HG02943 (cell line): Measurements from ENCODE around the gene ZNHIT3.
"Not testable (repeated sequence)": the region's sequence is repeated elsewhere in the genome, so short reads cannot be mapped to it uniquely, and the experiment has no call there.

Experiments used
- ATAC-seq: cut with Tn5 transposase; IDR thresholded peaks from one replicate; pipeline ENCODE4 v1.9.1; 2021; ENCODE audit warnings: mild to moderate bottlenecking, low read depth, moderate library complexity; ENCODE audit not compliant: unreplicated experiment

The ZNHIT3 gene

DNA sequence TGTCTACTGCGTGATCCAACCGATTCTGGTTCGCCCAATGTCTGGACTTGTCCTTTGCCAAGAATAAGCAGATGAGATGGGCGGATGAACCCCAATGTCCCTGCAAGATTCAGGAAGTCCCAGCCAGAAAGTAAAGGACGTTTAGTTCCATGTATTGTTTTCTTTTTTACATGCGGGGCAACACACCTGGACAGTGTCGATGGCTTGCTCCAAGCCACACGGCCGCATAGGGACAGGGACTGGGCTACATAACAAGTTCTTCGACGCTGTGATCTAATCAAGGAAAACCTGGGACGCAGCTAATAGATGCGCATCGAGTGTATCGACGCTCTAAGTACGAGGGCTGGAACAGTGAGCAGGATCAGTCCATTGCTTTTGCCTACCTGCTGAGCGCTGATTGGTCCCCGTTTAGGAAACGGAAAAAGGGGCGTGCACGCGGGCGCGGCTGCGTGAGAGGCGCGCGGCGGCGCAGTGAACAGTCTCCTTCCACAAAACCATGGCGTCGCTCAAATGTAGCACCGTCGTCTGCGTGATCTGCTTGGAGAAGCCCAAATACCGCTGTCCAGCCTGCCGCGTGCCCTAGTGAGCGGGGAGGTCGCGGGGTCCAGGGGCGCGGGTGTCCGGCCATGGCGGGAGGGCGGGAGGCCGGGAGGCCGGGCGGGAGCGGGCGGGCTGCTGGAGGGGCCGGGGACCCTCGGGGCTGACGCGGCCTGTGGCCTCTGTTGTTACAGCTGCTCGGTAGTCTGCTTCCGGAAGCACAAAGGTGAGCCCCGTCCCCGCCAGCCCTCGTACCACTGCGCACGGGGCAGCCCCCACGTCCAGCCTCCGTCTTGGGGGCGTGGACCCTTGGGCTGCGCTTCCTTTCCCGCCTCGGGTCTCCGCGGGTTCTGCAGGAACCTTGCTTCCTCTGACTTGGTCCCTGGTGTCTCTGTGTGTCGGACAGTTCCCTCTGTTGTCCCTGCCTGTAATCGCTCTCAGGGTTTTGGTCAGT, at the start of gene ZNHIT3:
Gene ZNHIT3, plus strand, starts transcription at position 478 of the 991 bp plus-strand sequence. Its CDS starts 19 bp downstream, at position 497.
- peak; percentile 91 for ATAC-seq

DNA sequence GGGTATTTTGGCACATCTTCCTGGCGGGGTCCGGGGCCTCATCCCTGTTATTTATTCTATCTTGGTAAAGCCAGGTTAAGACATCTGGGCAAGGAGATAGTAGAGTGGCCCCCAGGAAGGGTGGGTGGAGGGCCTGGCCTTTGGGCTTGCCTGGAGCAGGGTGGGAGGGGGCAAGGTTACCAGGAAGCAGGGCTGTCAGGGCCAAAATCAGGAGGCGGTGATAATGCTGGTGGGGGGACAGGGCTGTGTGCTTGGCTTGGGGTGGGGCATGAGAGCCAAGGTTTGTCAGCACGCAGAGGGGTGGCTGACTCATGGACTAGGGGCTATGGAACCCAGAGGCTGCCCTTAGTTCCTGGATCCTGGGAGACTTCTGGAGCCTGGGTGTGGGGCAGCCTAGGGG, 44.7 kb upstream of the ZNHIT3 start:
- not testable (repeated sequence) for ATAC-seq

DNA sequence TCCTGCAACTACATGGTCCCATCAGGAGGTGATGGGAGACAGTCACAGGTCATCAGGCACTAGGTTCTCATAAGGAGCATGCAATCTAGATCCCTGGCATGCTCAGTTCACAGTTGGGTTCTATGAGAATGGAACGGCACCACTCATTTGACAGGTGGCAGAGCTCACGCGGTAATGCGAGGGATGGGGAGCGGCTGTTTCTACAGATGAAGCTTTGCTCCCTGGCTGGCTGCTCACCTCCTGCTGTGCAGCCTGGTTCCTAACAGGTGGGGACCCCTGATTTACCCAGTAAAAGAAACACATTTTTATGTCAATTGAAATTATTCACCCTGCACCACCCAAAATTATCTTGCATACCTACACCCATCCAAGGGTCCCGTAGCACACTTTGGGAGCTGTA, 42.7 kb upstream of the ZNHIT3 start:
- ATAC-seq: no peak

DNA sequence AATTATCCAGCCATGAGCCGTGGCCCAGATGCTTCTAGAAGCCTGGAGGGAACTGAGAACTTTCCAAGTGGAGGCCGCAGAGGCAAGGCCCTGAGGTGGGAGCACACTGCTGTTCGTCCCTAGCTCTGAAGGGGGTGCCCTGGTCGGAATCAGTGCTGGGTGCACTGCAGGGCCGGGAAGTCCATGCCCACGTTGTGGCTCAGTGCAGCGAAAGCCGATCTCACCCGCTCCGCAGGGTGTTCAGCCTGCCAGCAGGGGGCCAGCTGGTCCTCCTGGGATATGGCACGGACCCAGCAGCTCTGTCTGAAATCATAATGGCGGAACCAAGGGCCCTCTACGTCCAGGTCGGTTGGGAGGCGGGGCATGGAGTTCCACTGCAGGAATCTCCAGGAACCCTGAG, 36.5 kb upstream of the ZNHIT3 start:
- not testable (repeated sequence) for ATAC-seq

DNA sequence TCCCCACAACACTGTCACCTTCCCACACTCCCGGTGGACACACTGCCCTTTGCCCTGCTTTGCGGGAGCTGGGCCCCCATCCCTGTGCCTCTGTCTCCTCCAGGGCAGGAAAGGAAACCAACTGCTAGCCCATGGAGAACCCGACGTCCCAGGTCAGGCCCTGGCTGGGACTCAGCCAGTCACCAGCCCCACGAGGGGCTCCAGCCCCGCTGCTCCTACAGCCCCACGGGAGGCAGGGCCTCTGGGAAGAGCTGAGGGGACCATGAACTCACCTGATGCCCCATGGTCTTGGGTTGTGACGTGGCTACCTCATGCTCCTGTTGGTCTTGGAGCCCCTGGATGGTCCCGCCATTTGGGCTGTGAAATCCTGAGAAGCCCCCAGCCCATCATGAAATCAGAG, 33.6 kb upstream of the ZNHIT3 start:
- ATAC-seq: not testable (repeated sequence)

DNA sequence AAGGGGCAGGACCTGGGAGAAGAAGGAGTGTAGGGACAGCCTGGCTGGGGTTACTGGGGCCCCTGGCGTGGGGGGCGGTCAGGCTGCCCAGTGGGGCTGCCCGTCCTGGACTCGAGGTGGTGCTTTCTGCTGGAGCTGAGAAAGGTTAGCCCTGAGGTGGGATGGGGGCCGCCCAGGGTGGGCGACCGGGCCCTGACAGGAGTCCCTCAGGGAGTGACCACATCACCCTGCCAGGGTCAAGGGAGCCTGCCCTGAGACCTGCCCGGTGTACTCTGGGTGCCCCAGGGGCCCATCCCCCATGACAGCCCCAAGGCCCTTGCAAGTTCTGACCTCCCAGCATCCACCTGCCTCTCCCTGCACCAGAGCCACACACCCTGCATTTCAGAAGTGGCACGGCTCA, 28.8 kb upstream of the ZNHIT3 start:
- not testable (repeated sequence) for ATAC-seq

DNA sequence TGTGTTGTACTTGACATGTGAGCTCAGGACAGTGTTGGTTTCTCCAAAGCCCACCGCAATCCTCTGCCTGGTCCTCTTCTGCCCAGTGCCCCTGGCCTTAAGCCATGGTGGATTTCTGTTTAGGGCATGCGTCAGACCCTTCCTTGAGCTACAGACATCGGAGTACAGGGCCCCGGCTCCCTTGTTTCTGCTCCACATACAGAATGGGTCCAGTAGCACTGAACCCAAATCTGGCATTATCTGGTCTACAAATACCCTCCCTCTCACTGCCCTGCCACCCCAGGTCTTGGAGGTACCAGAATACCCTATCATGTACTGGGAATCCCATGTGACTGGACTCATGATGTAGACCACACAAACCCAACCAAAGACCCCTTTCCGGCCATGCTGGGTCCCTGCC, 27.4 kb upstream of the ZNHIT3 start:
- ATAC-seq: no peak

DNA sequence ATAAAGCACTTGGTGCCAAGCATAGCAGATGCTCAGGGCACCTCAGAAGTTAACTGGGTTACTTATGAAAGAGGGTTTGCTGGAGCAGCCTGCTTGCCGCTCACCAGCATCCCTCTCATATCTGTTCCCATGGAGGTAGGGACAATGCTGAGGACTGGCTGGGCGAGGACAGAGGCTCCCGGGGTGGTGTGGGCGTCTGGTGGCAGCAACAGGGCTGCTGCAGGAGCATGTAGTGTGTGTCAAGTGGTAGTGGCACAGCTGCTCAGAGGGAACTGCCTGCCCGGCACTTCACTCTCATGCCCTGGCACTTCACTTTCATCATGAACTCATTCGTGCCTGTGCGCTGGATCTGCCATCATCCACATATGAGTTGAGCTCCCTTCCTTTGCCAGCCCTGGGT, 26.9 kb upstream of the ZNHIT3 start:
- ATAC-seq: no peak

DNA sequence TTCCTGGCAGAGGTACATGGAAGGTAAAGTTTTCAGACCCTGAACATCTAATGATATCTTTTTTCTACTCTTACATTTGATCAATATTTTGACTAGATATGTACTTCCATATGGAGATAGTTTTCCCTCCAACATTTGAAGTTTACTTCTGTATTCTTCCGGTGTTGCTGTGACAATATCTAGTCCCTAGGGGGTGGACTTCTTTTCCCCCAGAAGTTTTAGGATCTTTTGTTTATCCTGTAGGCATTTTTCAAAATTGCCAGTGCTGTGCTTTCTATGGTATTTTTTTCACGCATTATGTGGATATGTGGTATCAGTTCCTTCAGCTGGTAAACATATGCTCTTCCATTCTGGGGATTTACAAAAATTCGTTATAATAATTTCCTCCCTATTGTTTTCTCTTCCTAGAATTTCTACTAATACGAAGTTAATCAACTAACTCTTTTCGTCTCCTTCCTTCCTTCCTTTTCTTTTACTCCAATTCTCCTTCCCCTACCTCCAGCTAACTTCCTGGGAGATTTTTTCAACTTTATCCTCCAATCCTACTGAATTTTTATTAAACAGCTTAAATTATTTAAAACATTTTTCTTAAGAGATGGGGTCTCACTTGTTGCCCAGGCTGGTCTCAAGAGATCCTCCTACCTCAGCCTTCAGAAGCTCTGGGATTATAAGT, 26.1 kb upstream of the ZNHIT3 start:
- ATAC-seq: no peak

DNA sequence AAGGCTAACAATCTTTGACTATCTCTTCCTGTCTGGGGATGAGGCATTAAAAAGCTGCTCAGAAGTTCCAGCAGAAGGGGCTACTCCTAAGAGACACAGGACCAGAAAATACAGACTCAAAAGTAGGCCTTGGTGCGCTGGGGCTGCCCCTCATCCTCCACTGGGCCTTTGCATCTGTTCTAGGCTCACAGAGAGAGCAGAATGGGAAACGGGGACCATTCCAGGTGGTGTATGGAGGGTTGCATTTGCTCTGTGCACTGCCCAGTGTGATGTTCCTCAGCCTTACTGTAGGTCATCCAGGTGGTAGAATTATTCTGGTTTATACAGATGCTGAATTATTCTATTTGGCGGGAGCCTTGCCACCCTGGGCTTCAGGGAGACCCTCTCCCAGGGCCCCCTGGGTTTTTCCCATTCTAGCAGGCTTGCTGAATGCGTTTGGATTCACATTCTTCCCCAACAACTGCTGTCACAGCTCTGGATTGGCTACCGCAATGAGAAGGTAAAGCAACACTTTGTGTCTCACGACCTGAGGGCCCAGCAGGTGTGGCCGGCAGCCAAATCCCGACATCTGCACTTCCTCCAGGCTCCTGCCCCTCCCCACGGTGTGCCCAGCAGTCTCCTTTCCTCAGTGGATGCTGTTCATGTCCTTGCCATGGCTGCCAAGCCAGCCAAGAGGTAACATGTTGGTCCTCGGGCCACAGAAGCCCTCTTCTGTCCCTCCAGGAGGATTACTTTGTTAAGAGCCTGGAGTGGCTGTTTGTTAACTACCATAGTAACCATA, 25.0 kb upstream of the ZNHIT3 start:
- no peak for ATAC-seq

DNA sequence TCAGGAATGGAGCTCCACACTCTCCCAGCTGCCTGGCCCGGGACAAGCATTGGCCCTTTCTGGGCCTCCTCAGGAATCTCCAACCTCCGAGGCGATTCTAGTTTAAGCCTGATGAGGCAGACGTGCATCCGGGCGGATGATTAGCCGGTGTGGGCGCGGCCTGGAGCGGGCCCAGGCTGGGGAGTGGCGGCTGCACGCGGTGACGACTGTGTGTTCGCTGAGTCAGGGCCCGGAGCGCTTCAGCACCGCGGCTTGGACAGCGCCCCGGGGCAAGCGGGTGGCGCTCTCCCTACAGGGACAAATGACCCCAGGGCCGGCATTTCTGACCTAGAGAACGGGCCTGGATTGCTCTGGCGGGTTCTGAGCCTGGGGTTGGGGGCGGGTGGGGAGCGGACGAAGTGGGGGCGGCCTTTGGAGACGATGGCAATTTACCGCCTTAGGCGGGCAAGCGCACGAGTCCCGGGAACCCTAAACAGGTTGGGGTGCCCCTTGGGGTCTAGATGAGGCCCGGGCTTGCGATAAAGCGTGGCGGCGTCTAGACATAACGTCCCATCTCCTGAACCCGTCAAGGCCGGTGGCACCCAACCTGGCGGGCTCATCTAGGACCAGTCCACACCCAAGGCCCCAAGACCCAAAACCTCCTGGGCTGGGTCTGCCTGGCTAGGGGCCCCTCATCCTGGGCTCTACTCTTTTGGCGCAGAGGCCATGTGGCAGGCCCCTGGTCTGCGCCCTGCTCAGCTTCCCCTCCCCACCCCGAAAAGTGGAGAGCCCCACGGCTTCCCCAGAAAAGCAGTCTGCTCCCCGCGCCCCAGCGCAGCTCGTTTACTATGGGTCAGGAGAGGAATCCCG, 22.3 kb upstream of the ZNHIT3 start:
- no peak for ATAC-seq

DNA sequence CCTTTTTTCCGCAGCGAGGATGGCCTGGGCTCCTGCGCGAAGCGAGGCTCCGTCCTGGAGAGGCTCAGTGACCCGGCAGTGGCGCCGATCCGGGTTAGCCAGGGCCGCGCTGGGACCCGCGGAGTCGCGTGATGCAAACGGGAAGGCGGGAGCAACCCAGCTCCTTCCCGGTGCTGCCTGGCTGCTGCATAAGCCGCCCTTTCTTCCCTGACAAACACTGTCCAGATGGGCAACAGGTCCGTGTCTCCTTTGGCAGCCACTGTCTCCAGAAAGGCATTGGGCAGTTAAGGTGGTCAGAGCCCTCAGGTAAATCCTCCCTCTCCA, 21.8 kb upstream of the ZNHIT3 start:
- no peak for ATAC-seq

DNA sequence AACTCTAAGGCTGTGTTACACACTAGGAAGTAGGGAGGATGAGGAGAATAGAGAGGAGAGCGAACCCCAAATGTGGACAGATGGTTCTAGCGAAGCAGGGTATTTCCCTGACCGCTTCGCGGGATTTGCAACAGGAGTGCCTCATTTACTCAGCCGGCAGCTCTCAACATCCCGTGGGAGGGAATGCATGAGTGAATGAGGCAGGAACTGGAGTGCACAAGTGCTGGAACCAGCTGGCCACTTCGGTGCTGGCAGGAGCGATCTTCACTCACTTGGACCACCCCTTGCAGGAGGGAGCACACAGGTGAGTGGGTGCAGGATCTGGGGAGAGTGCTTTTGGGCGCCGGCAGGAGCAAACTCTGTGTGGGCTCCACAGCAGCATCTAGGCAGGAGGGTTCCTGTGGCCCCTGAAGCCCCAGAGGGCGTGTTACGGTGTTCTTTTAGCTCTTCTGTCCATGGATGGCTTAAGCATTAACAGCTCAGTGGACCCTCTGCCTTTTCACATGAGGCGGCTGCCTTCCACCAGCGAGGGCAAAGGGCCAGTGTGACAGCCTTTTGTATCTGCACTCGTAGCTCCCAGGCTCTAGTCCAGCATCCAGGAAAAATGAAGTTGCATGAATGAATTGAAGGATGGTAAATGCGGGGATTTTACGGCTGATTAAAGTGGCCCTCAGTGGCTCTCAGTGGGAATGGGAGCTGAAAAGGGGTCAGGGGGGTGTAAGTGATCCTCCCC, 17.4 kb upstream of the ZNHIT3 start:
- no peak for ATAC-seq

DNA sequence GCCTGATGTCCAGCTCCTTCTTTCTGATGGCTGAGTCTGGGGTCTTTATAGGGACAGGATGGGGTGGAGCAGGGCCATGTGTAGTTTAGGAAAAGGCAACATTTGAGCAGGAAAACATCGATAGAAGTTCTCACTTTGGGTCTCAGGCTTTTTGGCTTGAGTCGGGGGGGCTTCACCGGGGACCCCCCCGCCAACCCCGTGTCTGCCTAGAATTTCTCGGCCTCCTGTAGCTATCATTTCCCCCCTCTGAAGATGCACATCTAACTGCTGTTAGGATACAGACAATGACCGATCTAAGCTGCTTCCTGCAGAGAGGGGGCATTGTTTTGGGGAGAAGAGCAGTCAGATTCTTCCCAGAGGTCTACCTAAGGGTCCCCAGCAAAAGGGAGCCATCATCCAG, 16.7 kb upstream of the ZNHIT3 start:
- no peak for ATAC-seq

DNA sequence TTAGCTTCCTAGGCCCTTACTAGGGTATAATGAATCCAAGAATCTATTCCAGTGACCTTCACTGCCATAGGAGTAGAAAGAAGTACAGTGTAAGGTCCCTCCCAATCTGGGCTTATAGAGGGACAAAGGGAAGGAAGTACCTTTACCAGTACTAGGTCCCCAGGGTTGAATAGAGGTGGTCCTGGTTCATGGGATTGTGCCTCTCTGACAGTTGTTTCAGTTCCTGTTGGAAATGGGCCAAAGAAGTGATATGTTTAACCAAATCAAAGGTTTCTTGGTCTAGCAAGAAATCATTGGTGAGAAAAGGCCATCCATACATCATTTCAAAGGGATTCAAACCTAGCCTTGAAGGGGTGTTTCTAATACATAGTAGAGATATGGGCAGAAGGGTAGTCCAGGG, 16.0 kb upstream of the ZNHIT3 start:
- ATAC-seq: no peak

DNA sequence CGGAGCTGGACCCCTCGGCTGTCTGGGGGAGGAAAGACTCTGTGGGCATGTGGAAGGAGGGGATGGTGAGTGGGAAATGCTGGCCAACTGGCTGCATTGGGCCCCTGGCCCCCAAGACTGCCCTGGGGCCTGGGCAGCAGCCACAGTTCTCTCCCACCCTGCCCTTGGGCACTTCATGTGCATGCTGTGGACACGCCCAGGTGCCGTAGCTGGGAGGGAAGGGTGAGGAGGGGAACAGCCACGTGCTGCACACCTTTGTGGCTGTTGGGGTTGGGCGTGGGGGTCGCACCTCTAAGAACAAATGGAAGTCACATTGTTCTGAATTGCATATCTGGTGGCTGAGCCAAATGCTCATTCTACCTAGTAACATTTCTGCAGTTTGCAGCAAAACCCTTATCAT, 11.9 kb upstream of the ZNHIT3 start:
- ATAC-seq: no peak

DNA sequence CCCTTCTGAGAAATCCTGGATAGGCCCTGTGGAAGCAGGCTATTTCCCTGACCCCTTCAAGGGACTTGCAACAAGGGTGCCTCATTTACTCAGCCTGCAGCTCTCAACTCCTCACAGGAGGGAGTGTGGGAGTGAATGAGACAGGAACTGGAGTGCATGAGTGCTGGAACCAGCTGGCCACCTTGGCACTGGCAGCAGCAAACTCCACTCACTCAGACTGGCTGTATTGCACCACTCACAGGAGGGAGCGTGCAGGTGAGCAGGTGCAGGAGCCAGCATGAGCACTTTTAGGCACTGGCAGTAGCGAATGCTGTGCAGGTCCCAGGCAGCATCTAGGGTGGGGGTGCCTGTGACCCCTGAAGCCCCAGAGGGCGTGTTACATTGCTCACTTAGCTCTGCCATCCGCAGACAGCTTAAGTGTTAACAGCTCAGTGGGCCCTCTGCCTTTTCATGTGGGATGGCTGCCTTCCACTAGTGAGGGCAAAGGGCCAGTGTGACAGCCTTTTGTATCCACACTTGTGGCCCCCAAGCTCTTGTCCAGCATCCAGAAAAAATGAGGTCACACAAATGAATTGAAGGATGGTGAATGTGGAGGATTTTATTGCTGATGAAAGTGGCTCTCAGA, 11.0 kb upstream of the ZNHIT3 start:
- ATAC-seq: no peak

DNA sequence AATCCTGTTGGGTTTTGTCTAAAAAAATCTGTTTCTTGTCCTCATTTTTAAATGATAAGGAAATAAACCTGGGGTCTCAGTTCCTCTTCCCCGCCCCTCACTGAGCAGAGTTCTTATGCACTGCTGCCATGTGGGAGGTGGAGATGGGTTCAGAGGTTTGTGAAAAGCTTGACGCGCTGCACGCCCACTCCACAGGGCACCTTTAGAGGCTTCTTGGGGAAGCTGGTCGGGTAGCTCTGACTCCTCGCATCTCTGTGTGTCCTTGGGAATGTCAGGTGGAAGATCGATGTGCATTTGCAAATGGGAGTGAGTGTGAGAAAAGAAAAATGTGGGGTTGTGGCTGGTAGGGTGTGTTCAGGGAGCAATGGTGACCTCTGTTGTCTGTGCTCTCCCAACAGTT, 4.7 kb upstream of the ZNHIT3 start:
- ATAC-seq: no peak
